Thymus (tissue), 11 donors: ENCODE data around the gene CCDC27. TPM values are rescaled to one million over a fixed set of nuclear protein-coding genes. Genes with fewer than 3 reads are reported as not detected.
"Not testable (repeated sequence)": the region's sequence is repeated elsewhere in the genome, so short reads cannot be mapped to it uniquely, and the experiment has no call there.

Experiments
- DNase-seq, 9 donors: peaks; one replicate each; pipeline ENCODE4 v3.0.0-alpha.2; 2013; ENCODE audit warnings: low spot score in 9 of 9, low read depth in 6 of 9, missing footprints in 1 of 9
- H3K27ac ChIP-seq, 2 donors: one replicate each; pipeline ENCODE4 v1.5.1; 2013; ENCODE audit warnings: control low read depth in 1 of 2, low read depth in 1 of 2, low read length in 1 of 2, mild to moderate bottlenecking in 1 of 2, moderate library complexity in 1 of 2
- H3K27me3 ChIP-seq, 2 donors: one replicate each; pipeline ENCODE4 v1.5.1; 2013; ENCODE audit warnings: low read length in 1 of 2; ENCODE audit not compliant: control insufficient read depth in 2 of 2, insufficient read depth in 1 of 2
- H3K36me3 ChIP-seq, 2 donors: one replicate each; pipeline ENCODE4 v1.5.1; 2013; ENCODE audit warnings: low read length in 1 of 2, mild to moderate bottlenecking in 1 of 2, moderate library complexity in 1 of 2; ENCODE audit not compliant: control insufficient read depth in 2 of 2, insufficient read depth in 2 of 2
- H3K4me1 ChIP-seq, 2 donors: one replicate each; pipeline ENCODE4 v1.5.1; 2013; ENCODE audit warnings: low read length in 2 of 2; ENCODE audit not compliant: control insufficient read depth in 2 of 2, insufficient read depth in 2 of 2
- H3K4me3 ChIP-seq, 2 donors: one replicate each; pipeline ENCODE4 v1.5.1; 2013; ENCODE audit warnings: low read length in 2 of 2, control low read depth in 1 of 2, mild to moderate bottlenecking in 1 of 2
- H3K9me3 ChIP-seq, 2 donors: one replicate each; pipeline ENCODE4 v1.5.1; 2013; ENCODE audit warnings: low read length in 1 of 2, mild to moderate bottlenecking in 1 of 2; ENCODE audit not compliant: control insufficient read depth in 2 of 2, insufficient read depth in 1 of 2
- WGBS: extraction: QIAGEN DNeasy Blood & Tissue Kit; methylation state at CpG from one replicate; pipeline ENCODE4 v1.1.7; 2013; 5-methylcytosine and 5-hydroxymethylcytosine counted together
- polyA plus RNA-seq: library from polyadenylated mRNA; stranded (reverse); fragments of 200-250 nt; gene quantifications from one replicate; pipeline ENCODE4 v1.2.3, GENCODE V29; 2013
- total RNA-seq: library from RNA; stranded (reverse); fragments of 120-200 nt; gene quantifications from one replicate; pipeline ENCODE4 v1.2.4, GENCODE V29; 2013
- donor health status: healthy.

Gene CCDC27
- total and polyA plus RNA-seq, 2 donors: 0.02 TPM; not detected in 1

GRCh38 chr1:3803905-3804626 is 51.8 kb downstream of the CCDC27 start:
- no peak overlapping the region for H3K27ac ChIP-seq
- no peaks in the 10 kb centered on the region for H3K4me1 ChIP-seq
- 86% methylated on average over 19 of the region's 19 CpGs for WGBS
- peaks cover 4 to 7% of the 10 kb centered on the region in 2 donors for H3K27me3 ChIP-seq
- H3K4me3 ChIP-seq: no peak overlapping the region
- peaks cover 0 to 11% of the 10 kb centered on the region in 2 donors for H3K9me3 ChIP-seq
- no peaks in the 10 kb centered on the region for H3K36me3 ChIP-seq
- no peak for DNase-seq

GRCh38 chr1:3804627-3804944 is 52.3 kb downstream of the CCDC27 start:
- DNase-seq, H3K4me3 ChIP-seq, H3K27me3 ChIP-seq, H3K4me1 ChIP-seq, H3K27ac ChIP-seq, H3K36me3 ChIP-seq: not testable (repeated sequence)
- 70% methylated on average over 7 of the region's 7 CpGs for WGBS
- peaks cover 0 to 11% of the 10 kb centered on the region in 2 donors for H3K9me3 ChIP-seq

- 92% methylated on average over 11 of the region's 11 CpGs for WGBS
- Histone ChIP-seq H3K27me3 (peaks cover 4% of the 10 kb centered on the region in 2 donors), H3K9me3 (peaks cover 0 to 11% of the 10 kb centered on the region in 2 donors), H3K4me1 (no peaks in the 10 kb centered on the region), H3K4me3 (no peak overlapping the region), H3K27ac (no peak overlapping the region), H3K36me3 (no peaks in the 10 kb centered on the region)
- DNase-seq: no peak
These were observed 52.8 kb downstream of the CCDC27 start for GRCh38 chr1:3805038-3805437.

- H3K27ac ChIP-seq: no peak overlapping the region
- WGBS: 86% methylated on average over 5 of the region's 5 CpGs
- H3K9me3 ChIP-seq: peaks cover 0 to 11% of the 10 kb centered on the region in 2 donors
- H3K27me3 ChIP-seq: peaks cover 0 to under 1% of the 10 kb centered on the region in 2 donors
- no peaks in the 10 kb centered on the region for H3K4me1 ChIP-seq
- no peak overlapping the region for H3K4me3 ChIP-seq
- H3K36me3 ChIP-seq: no peaks in the 10 kb centered on the region
- DNase-seq: no peak
These were observed 55.5 kb downstream of the CCDC27 start for GRCh38 chr1:3807769-3808168.

GRCh38 chr1:3809680-3810079 is 57.4 kb downstream of the CCDC27 start:
- no peaks in the 10 kb centered on the region for H3K4me1 ChIP-seq
- H3K4me3 ChIP-seq: no peak overlapping the region
- peaks cover 0 to 11% of the 10 kb centered on the region in 2 donors for H3K9me3 ChIP-seq
- no peak for DNase-seq
- H3K27ac ChIP-seq: no peak overlapping the region
- peaks cover 5 to 7% of the 10 kb centered on the region in 2 donors for H3K36me3 ChIP-seq
- no peaks in the 10 kb centered on the region for H3K27me3 ChIP-seq
- WGBS: 87% methylated on average over 7 of the region's 7 CpGs

- WGBS: 93% methylated on average over 9 of the region's 9 CpGs
- not testable (repeated sequence) for DNase-seq
These were observed 58.0 kb downstream of the CCDC27 start for GRCh38 chr1:3810149-3810761.

GRCh38 chr1:3811595-3811911 is 59.3 kb downstream of the CCDC27 start:
- Histone ChIP-seq H3K4me1 (no peaks in the 10 kb centered on the region), H3K36me3 (peaks cover 11 to 25% of the 10 kb centered on the region in 2 donors)
- no peak for DNase-seq

More at GRCh38 chr1:3810149-3810761, 58.0 kb downstream of the CCDC27 start:
- H3K4me1 ChIP-seq, H3K27ac ChIP-seq, H3K4me3 ChIP-seq, H3K27me3 ChIP-seq: not testable (repeated sequence)
- H3K9me3 ChIP-seq: peaks cover 0 to 11% of the 10 kb centered on the region in 2 donors
- H3K36me3 ChIP-seq: peaks cover 10 to 12% of the 10 kb centered on the region in 2 donors

GRCh38 chr1:3814065-3814464 is 61.8 kb downstream of the CCDC27 start:
- no peak overlapping the region for H3K4me3 ChIP-seq
- no peaks in the 10 kb centered on the region for H3K9me3 ChIP-seq
- H3K36me3 ChIP-seq: peaks cover 11 to 32% of the 10 kb centered on the region in 2 donors
- DNase-seq: no peak
- H3K4me1 ChIP-seq: no peaks in the 10 kb centered on the region
- H3K27me3 ChIP-seq: no peaks in the 10 kb centered on the region
- WGBS: 98% methylated on average over 2 of the region's 2 CpGs
- no peak overlapping the region for H3K27ac ChIP-seq

More at GRCh38 chr1:3811595-3811911, 59.3 kb downstream of the CCDC27 start:
- Histone ChIP-seq H3K4me3 (no peak overlapping the region), H3K27ac (no peak overlapping the region), H3K27me3 (no peaks in the 10 kb centered on the region), H3K9me3 (peaks cover 0 to 11% of the 10 kb centered on the region in 2 donors)
- 79% methylated on average over 2 of the region's 2 CpGs for WGBS

GRCh38 chr1:3814771-3815561 is 62.7 kb downstream of the CCDC27 start:
- DNase-seq: no peak

More at GRCh38 chr1:3814771-3815561, 62.7 kb downstream of the CCDC27 start:
- Histone ChIP-seq H3K4me3 (no peak overlapping the region), H3K27me3 (no peaks in the 10 kb centered on the region), H3K36me3 (peaks cover 13 to 37% of the 10 kb centered on the region in 2 donors), H3K4me1 (no peaks in the 10 kb centered on the region), H3K27ac (no peak overlapping the region), H3K9me3 (no peaks in the 10 kb centered on the region)
- 96% methylated on average over 42 of the region's 42 CpGs for WGBS
